Mucosa of descending colon (tissue), 3 donors: ENCODE results near the gene RGS7. TPM values are rescaled to one million over a fixed set of nuclear protein-coding genes. Genes with fewer than 3 reads are reported as not detected.

Experiments used
- ATAC-seq: fragments of 200-7000 bp; cut with Tn5 transposase; one replicate; pipeline ENCODE4 v1.9.1; 2020; ENCODE audit warnings: mild to moderate bottlenecking, moderate library complexity
- DNase-seq, 3 donors: peaks; one replicate each; pipeline ENCODE4 v3.0.0-alpha.2; 2020
- H3K36me3 ChIP-seq: fragments of 200-600 bp; one replicate; pipeline ENCODE4 v1.8.0; 2021; ENCODE audit warnings: low read depth, mild to moderate bottlenecking
- H3K4me1 ChIP-seq: fragments of 200-600 bp; one replicate; pipeline ENCODE4 v1.8.0; 2021; ENCODE audit warnings: low read depth, mild to moderate bottlenecking
- H3K4me3 ChIP-seq: fragments of 200-600 bp; one replicate; pipeline ENCODE4 v1.8.0; 2021; ENCODE audit warnings: mild to moderate bottlenecking
- H3K9me3 ChIP-seq: fragments of 200-600 bp; one replicate; pipeline ENCODE4 v1.8.0; 2021; ENCODE audit warnings: mild to moderate bottlenecking
- intact Hi-C, 2 donors: fragments of 100-400 bp; cut with DNase I in 1 of 2; cut with micrococcal nuclease in 1 of 2; formaldehyde crosslinking; loops; one replicate each; pipeline versions ENCODE4 v1.11.0 to v1.11.1; 2022; cut with DNase I, micrococcal nuclease
- total RNA-seq, 3 donors: library from RNA; stranded (reverse); fragmentation: NEBNext Ultra II Directional in 2 of 3; extraction: Animal tissue kit (Norgen Biotek cat#: 25700) in 2 of 3; gene quantifications; one replicate each; pipeline versions ENCODE4 v1.2.1 to v1.2.4, GENCODE V29; 2021 to 2023
- TF ChIP-seq, protein P1 (sequence below): fragments of 200-600 bp; IDR thresholded peaks from one replicate; pipeline ENCODE4 v1.8.0; 2022; ENCODE audit warnings: antibody characterized with exemption, mild to moderate bottlenecking
- donor health status: DM: no; HTN: no; CAD: no; lungs with moderate emphysema.
- donor health status: DM: no; HTN: no; CAD: no.
- donor health status: DM: no; HTN: yes; CAD: no.

Gene RGS7
- total RNA-seq, 3 donors from 2014 or later = 0.51 TPM; not detected in 2

DNA sequence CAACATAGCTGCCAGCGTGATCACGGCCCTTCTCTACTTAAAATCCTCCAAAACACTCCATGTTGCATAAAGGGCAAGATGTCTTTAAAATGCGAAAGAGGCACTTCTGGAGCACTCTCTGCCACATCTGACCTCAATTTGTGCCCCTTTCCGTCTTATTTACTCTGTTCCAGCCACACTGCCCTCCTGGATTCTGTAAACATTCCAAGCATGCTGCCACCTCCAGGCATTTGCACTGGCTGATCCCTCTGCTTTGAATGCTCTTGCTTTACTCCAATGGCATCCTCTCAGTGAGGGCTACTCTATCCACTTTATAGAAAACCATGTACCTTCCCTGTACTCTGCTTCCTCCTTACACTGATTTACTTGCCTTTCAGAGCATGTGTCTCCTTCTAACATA is 5.3 kb upstream of the RGS7 start:
- TF ChIP-seq, protein P1, sequence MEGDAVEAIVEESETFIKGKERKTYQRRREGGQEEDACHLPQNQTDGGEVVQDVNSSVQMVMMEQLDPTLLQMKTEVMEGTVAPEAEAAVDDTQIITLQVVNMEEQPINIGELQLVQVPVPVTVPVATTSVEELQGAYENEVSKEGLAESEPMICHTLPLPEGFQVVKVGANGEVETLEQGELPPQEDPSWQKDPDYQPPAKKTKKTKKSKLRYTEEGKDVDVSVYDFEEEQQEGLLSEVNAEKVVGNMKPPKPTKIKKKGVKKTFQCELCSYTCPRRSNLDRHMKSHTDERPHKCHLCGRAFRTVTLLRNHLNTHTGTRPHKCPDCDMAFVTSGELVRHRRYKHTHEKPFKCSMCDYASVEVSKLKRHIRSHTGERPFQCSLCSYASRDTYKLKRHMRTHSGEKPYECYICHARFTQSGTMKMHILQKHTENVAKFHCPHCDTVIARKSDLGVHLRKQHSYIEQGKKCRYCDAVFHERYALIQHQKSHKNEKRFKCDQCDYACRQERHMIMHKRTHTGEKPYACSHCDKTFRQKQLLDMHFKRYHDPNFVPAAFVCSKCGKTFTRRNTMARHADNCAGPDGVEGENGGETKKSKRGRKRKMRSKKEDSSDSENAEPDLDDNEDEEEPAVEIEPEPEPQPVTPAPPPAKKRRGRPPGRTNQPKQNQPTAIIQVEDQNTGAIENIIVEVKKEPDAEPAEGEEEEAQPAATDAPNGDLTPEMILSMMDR = no peak
- no peaks in the 10 kb centered on the region for H3K36me3 ChIP-seq
- intact Hi-C loops = no loop called here

DNA sequence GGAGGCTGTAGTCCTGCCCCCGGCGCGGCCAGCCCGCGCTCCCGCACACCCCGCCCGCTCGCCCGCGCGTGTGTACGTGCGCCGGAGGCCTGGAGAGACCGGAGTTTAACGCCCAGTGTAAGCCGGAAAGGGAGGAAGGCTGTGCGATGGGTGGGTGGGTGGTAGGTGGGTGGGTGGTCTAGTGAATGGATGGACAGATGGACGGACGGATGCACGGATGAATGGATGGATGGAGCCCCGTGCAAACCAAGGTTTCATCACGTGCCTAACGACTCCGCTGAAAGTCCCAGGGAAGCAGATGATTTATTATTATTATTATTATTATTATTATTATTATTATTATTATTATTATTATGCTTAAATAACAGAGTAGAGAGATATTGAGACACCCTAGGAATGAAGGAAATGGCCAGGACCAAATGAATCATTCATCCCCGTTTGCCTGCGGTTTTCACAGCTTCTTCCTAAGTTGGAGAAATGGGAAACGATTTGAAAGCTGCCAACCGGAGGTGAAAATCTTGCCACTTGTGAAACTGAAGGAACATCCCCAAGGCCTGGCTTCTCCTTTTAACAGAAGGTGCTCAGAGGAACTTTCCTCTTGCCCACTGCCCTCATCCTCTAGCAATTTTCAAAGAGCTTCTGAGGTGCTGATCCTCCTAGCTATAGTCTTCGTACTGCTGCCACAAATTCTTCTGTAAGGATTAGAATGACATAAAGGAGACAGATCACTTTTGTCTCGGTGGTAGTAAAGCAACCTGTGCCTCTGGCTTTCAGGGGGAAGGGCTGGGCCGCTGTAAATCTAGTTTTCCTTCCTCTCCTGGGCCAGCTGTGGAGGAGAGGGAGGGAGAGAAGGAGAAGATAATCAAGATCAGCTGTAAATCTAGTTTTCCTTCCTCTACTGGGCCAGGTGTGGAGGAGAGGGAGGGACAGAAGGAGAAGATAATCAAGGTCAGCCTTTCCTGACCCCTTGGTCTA is 648 bp upstream of the RGS7 start:
- no peak for DNase-seq
- no peak for ATAC-seq
- TF ChIP-seq, protein P1 = no peak
- H3K4me3 ChIP-seq = no peak overlapping the region
- intact Hi-C loops = no loop called here
- H3K36me3 ChIP-seq = no peaks in the 10 kb centered on the region
- no peaks in the 10 kb centered on the region for H3K9me3 ChIP-seq
- no peaks in the 10 kb centered on the region for H3K4me1 ChIP-seq

More for the DNA sequence above, 5.3 kb upstream of the RGS7 start:
- no peak overlapping the region for H3K4me3 ChIP-seq
- H3K4me1 ChIP-seq = no peaks in the 10 kb centered on the region
- ATAC-seq (no peak), DNase-seq (no peak)
- no peaks in the 10 kb centered on the region for H3K9me3 ChIP-seq

DNA sequence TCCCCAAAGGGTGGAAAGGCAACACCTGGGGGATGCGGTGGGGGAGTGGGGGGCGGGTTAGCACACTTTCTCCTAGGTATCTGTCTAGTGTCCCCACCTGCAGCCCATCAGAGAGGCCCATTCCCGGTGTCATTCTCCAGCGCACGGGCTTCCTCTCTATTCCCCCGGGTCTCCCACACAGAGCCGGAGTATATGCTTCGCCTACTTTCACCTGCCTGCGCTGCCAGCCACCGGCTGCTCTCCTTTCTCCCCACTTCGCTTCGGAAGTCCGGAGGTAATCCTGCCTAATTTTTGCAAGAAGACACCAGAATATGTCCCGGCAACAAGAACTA is 852 bp downstream of the RGS7 start:
- ATAC-seq (no peak), DNase-seq (no peak)
- Histone ChIP-seq H3K4me1 (no peaks in the 10 kb centered on the region), H3K9me3 (no peaks in the 10 kb centered on the region), H3K4me3 (no peak overlapping the region), H3K36me3 (no peaks in the 10 kb centered on the region)
- intact Hi-C loops = no loop called here
- TF ChIP-seq, protein P1 = no peak

DNA sequence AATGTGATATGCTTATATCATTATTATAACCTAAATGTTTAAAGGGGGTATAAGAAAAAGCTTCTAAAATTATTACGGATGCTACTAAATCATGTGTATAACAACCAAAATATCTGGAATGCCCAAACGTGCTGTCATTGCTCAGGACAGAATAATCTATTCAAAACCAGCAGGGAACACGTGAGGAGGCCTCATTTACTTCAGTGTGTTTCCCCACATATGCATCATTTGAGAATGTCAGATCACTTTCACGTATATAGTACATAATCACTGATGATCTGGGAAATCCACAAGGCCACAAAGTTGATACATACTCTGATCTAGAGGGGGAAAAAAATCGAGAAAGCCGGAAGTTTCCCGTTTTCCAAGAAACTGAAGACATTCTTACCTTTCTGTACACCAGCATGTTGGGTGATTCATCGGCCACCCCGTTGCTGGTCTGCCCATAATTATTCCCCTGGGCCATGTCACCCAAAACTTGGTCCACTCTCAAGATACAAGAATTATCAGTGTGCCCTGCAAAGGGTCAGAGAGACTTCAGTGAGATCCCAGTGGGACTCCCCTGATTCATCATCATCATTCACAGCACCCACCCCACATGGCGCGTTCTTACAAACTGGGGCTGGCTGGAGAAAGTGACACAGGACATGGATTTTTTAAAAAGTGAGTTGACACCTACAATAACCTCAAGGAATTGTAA is 1.5 kb downstream of the RGS7 start:
- no peaks in the 10 kb centered on the region for H3K36me3 ChIP-seq
- DNase-seq (no peak), ATAC-seq (no peak)
- no peaks in the 10 kb centered on the region for H3K9me3 ChIP-seq
- TF ChIP-seq, protein P1 = no peak
- intact Hi-C loops = no loop called here
- no peak overlapping the region for H3K4me3 ChIP-seq
- no peaks in the 10 kb centered on the region for H3K4me1 ChIP-seq

DNA sequence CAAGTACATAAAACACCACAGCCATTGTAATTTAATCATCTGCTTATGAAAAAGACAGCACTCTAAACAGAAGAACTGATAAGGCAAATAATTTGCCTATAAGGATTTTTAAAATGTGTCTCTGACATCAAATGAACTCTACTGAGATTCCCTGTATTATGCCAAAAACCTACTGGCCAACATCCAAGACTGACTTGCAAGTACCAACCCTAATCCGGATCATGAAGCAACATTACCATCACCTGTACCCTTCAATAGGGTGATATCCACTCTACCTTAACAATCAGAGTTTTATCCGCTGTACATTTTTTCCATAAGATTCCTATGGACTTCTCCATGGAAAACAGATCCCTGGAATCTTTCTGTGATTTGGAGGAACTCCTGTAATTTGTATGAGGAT is 4.6 kb downstream of the RGS7 start:
- H3K4me1 ChIP-seq = no peaks in the 10 kb centered on the region
- intact Hi-C loops = no loop called here
- no peak for DNase-seq
- H3K9me3 ChIP-seq = no peaks in the 10 kb centered on the region
- ATAC-seq = no peak
- no peaks in the 10 kb centered on the region for H3K36me3 ChIP-seq
- TF ChIP-seq, protein P1 = no peak
- no peak overlapping the region for H3K4me3 ChIP-seq
